Measurements from ENCODE around the gene S100A5. TPM values are rescaled to one million over a fixed set of nuclear protein-coding genes. Genes with fewer than 3 reads are reported as not detected.

The S100A5 gene
- total and polyA plus RNA-seq, 10 of the 15 experiments (the other 5 are each of a cell fraction or from before 2014, with no cell fraction given): 0.47 to 0.75 (median 0.56) TPM; not detected in 6

GRCh38 chr1:153567621-153568366 lies 27.1 kb upstream of the S100A5 start:
- H3K79me2 ChIP-seq (ENCODE audit: control insufficient read depth, insufficient read depth, low read length): no peaks in the 10 kb centered on the region
- FAIRE-seq: no peak
- H3K27me3 ChIP-seq (replicated peaks in 1 of 2; ENCODE audit: control insufficient read depth in 2 of 2, insufficient read depth in 2 of 2, low read length in 1 of 2): no peaks in the 10 kb centered on the region
- H3K9me3 ChIP-seq (replicated peaks; ENCODE audit: control insufficient read depth, insufficient read depth, low read length): no peaks in the 10 kb centered on the region
- no peak for TF ChIP-seq SMAD1 (IDR thresholded peaks at IDR 0.05; ENCODE audit: low read depth, partially characterized antibody)
- TF ChIP-seq TARDBP (IDR thresholded peaks at IDR 0.05; ENCODE audit: borderline replicate concordance): no peak
- no peak for TF ChIP-seq E2F8 (IDR thresholded peaks at IDR 0.05; ENCODE audit: low read depth, partially characterized antibody)
- TF ChIP-seq KLF5 (IDR thresholded peaks at IDR 0.05; ENCODE audit: partially characterized antibody): no peak
- TF ChIP-seq CEBPZ (IDR thresholded peaks at IDR 0.05; ENCODE audit: low read depth, low read length): no peak
- no peak for TF ChIP-seq ZNF384 (IDR thresholded peaks at IDR 0.05; ENCODE audit: borderline replicate concordance, low read depth, low read length)
- no peak for TF ChIP-seq SRF (IDR thresholded peaks at IDR 0.05; ENCODE audit: low read depth in 2 of 2, low read length in 2 of 2)
- TF ChIP-seq, protein P1, sequence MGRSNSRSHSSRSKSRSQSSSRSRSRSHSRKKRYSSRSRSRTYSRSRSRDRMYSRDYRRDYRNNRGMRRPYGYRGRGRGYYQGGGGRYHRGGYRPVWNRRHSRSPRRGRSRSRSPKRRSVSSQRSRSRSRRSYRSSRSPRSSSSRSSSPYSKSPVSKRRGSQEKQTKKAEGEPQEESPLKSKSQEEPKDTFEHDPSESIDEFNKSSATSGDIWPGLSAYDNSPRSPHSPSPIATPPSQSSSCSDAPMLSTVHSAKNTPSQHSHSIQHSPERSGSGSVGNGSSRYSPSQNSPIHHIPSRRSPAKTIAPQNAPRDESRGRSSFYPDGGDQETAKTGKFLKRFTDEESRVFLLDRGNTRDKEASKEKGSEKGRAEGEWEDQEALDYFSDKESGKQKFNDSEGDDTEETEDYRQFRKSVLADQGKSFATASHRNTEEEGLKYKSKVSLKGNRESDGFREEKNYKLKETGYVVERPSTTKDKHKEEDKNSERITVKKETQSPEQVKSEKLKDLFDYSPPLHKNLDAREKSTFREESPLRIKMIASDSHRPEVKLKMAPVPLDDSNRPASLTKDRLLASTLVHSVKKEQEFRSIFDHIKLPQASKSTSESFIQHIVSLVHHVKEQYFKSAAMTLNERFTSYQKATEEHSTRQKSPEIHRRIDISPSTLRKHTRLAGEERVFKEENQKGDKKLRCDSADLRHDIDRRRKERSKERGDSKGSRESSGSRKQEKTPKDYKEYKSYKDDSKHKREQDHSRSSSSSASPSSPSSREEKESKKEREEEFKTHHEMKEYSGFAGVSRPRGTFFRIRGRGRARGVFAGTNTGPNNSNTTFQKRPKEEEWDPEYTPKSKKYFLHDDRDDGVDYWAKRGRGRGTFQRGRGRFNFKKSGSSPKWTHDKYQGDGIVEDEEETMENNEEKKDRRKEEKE (IDR thresholded peaks at IDR 0.05): no peak
- TF ChIP-seq WRNIP1 (IDR thresholded peaks at IDR 0.05; ENCODE audit: borderline replicate concordance, low read depth, low read length): no peak
- H2AFZ ChIP-seq (ENCODE audit: control insufficient read depth, low read depth, low read length): no peak overlapping the region
- no peak for DNase-seq (ENCODE audit: low read depth, low spot score)
- no peaks in the 10 kb centered on the region for H3K36me3 ChIP-seq (ENCODE audit: control insufficient read depth in 2 of 2, insufficient read depth in 2 of 2, low read length in 1 of 2)
- RAD21 ChIA-PET (ENCODE audit: unreplicated experiment): interaction anchor here (0.9 to 4.3 kb wide), 9 partner anchors 23 to 213 kb away, joined by 3 to 74 read pairs (median 5); partner anchors contain the start of genes S100A1, S100A13 and S100A6
- CTCF ChIA-PET: interaction anchor here (0.6 to 7.5 kb wide), 33 partner anchors 11 to 590 kb away, joined by 3 to 216 read pairs (median 5); partner anchors contain the start of genes PGLYRP4, RAB13, S100A1 and S100A14
- WGBS (ENCODE audit: insufficient coverage, insufficient replicate concordance, low lambda C conversion rate, missing lambda C conversion rate): 65% methylated on average over 22 of the region's 22 CpGs
- no peak overlapping the region for H3K4me2 ChIP-seq (ENCODE audit: control insufficient read depth, insufficient read depth)
- no TSS peak for BruUV-seq (replicated peaks)
- intact Hi-C loops (cut with micrococcal nuclease; ENCODE audit: unreplicated experiment): loop anchor here (1.0 to 5.0 kb wide), 4 partner anchors 35 to 215 kb away; no protein-coding TSS in a partner anchor
- H3K27ac ChIP-seq (ENCODE audit: control insufficient read depth, insufficient read depth): no peak overlapping the region
- in situ Hi-C loops (cut with MboI): no loop called here
- SMC1A ChIA-PET (ENCODE audit: uncharacterized antibody, unreplicated experiment): interaction anchor here (0.6 to 4.0 kb wide), 16 partner anchors 9 to 435 kb away, joined by 3 to 72 read pairs (median 4); partner anchors contain the start of genes S100A3, S100A4 and S100A6
- peaks cover 19% of the 10 kb centered on the region for H3K4me1 ChIP-seq (ENCODE audit: control insufficient read depth, insufficient read depth, low read length)
- no peak overlapping the region for H3K9ac ChIP-seq (ENCODE audit: control insufficient read depth, insufficient read depth, low read length)
- H4K20me1 ChIP-seq (ENCODE audit: control insufficient read depth, insufficient read depth): no peaks in the 10 kb centered on the region
- POLR2A ChIA-PET: interaction anchor here (0.9 to 1.8 kb wide), 3 partner anchors 28 to 35 kb away, joined by 3 to 8 read pairs (median 5); partner anchors contain the start of gene S100A6
- H3K4me3 ChIP-seq: no peak overlapping the region
- no peak for ATAC-seq

Data from GM12878 (cell line).